Measurements from ENCODE around the gene NHERF1.

Gene NHERF1

DNA sequence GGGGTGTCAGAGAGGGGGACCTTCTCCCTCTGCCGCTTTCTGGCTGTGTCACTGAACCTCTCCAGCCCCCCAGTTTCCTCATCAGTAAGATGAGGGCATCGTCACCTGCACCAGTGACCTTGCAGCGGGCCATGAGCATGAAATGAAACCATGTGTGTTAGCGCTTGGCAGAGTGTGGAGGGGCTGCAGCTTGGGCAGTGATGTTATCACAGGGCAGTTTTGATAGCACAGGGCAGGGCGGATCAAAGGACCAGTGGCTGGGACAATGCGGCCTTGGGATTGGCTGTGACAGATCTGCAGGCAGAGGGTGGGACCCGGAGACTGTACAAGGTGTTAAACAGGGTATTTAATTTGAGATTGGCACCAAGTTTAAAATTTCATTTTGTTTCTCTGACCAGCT, 66.6 kb downstream of the NHERF1 start:
- DNase-seq, result no peak

DNA sequence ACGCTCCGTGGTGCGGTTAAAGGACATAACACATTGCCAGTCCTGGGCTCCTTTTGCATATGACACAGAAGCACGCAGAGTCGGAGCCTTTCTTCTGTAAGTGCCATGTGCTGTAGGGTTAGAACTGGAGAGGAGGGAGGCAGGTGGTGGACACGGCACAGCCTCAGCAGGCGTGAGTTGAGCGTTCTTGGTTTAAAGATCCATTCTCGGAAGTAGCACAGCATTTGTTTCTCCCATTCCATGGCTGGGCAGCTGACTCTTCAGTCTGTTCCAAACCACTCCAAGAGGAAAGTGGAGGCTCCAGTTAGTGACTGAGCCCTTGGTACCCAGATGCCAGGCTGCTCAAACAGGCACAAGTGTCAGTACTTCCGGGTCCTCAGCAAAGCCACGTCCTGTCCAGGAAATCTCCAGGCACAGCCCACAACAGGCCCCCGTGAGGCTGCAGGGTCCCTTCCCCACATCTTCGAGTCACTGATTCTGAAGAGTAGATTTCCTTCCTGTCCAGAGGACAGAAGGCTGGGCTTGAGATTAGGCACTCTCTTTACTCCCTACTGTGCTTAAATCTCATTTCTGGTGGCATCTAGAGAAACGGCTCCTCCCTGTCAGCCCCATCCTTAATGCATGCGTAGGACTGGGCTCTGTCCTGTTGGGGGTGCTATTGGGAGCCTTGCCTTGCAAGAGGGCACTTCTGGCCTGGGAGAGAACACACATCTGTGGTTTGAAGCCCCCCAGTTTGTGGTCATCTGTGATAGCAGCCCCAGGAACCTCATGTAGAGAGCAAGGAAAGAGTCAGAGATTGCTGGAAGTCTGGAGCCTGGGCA, 67.3 kb downstream of the NHERF1 start:
- DNase-seq, result no peak

DNA sequence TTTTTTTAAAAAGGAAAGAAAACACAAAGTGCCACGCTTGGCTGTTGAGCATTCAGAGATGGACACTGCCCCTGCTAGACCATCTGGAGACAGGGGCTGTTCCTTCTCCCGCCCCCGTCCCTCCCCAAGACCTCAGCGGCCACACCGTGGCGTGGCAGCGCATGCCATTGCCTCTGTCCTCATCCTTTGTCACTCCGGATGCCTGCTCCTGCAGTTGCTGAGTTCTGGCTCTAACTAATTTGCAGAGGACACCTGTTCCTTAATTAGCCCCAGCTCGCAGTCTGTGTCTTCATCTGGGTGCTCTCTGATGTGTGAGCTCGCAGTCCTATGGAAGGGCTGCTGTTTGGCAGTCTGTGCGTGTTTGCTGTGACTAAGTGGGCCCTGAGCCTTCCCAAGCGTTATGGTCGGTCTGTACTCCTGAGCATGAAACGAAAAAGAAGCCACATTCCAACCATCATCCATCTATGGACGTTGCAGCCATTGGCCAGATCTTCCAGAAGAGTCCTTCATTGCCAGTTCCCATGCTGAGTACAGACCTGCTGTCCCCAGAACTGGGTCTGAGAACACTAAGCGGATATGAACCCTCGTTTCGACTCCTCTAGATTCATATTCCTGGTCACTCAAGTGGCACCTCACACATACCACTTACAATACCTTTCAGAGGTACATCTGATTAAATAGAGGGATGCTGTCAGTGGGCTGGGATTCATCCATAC, 68.6 kb downstream of the NHERF1 start:
- DNase-seq, result no peak

DNA sequence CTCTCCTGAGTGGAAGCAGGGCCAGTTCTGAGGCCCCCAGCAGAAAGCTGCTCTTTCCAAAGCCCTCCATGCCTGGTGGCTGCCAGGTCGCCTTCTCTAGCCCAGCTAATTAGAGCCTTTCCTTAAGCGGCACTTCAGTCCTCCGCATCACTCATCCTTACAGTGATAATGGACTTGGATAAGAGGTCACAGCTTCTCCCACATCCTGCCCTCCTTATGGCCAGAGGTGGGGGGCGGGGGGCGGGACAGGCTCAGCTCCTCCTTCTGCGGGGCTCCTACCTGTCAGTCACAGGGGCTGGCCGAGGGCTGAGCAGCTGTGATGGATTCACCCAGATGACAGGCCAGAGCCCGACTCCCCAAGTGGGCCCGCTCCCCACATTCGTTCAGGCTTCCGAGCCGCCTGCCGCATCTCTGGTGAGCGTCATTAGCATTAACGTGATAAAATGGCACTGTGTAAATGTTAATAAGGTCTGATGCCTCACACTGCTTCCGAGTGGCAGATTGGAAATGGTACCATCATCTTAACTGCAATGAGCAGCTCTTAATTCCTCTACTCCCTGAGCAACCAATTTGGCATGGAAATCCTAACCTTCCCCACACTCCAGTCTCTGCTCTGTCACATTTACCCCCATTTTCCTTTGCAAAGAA, 70.0 kb downstream of the NHERF1 start:
- peak; percentile 19 for DNase-seq
